GM19035 (cell line): ENCODE measurements around the gene BTN3A1.
"Not testable (repeated sequence)": the region's sequence is repeated elsewhere in the genome, so short reads cannot be mapped to it uniquely, and the experiment has no call there.

ENCODE experiments used
- ATAC-seq: cut with Tn5 transposase; IDR thresholded peaks from one replicate; pipeline ENCODE4 v1.9.1; 2021; ENCODE audit not compliant: unreplicated experiment

BTN3A1 gene

GRCh38 chr6:26439151-26440125 lies 37.4 kb downstream of the BTN3A1 start:
- ATAC-seq, result no peak

GRCh38 chr6:26440977-26441358 lies 38.9 kb downstream of the BTN3A1 start:
- no peak for ATAC-seq

DNA sequence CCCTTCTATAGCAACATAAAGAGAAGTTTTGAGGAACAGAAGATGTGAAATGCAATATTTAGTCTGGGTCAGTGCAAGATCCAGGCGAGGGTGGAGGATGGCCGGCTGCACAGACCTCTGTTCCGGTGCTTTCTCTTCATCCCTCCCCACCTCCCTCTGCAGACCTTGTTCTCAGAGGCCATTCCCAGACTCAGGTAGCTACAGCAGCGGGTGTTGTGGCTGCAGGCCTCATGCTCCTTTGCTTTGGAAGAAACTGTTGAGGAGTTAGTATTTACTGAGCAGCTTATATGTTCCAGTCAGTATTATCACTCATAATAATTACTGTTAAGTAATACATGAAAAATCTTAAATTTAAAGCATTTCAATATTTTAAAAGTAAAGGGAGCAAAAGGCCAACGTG lies 39.9 kb downstream of the BTN3A1 start:
- ATAC-seq, result no peak

DNA sequence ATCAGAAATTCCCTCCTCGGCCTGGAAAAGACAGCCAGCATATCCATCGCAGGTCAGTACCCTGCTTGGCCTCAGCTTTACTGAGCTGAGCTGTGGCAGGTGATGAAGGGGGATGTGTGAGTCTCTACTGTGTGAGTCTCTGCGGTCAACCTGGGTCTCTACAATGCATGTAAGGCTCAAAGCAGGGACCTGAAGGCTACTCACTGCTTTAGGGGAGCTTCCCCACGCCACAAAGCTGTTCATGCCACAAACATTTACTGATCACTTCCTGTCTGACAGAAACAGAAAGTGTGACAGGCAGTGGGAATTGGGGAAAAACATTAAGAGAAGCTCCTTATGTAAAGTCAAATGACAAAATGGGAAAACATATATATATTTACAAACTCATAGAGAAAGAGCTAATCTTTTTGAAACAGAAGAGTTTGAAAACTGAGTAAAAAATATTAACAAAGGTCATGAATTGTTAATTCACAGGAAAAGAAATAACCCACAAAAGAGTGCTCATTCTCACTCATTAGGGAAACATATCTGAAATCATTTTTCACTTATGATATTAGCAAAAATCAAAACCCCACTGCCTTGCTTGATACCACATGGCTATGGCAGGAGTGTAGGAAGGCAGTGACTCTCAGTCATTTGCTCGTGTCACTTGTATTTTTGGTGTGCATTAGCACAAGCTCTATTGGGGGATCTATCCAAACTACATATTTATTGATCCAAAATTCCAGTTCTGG lies 44.0 kb downstream of the BTN3A1 start:
- ATAC-seq, result peak; percentile 85

DNA sequence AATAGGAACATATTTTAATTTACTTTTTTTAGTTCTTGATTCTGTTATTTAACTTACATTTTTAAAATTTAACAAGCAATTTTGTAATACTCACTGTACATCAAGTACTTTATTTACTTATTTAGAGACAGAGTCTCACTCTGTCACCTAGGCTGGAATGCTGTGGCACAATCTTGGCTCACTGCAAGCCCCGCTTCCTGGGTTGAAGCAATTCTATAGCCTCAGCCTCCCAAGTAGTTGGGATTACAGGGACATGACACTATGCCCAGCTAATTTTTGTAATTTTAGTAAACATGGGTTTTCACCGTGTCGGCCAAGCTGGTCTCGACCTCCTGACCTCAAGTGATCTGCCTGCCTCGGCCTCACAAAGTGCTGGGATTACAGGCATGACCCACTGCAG lies 45.2 kb downstream of the BTN3A1 start:
- ATAC-seq, result no peak

- ATAC-seq, result no peak
These were observed 48.2 kb downstream of the BTN3A1 start for GRCh38 chr6:26450240-26450639.

GRCh38 chr6:26452631-26453235 lies 50.7 kb downstream of the BTN3A1 start:
- no peak for ATAC-seq

DNA sequence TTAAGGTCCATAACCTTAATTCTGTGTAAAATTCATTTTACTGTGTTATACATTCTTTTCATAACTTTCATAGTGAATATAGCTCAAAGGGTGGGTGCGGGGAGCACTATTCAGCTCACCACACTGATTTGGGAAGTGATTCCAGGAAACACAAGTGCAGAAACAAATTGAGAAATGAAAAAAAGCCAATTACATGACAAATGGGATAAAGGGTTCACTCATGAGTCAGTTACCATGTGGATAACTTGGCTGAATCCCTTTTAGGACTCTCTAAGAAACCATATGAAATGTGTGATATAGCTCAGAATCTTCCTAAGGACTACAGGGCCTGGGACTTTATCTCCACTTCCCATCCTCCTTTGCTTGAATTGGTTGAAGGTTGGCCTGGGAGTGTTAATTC lies 52.6 kb downstream of the BTN3A1 start:
- ATAC-seq, result no peak

GRCh38 chr6:26455357-26455970 lies 53.4 kb downstream of the BTN3A1 start:
- ATAC-seq, result no peak

DNA sequence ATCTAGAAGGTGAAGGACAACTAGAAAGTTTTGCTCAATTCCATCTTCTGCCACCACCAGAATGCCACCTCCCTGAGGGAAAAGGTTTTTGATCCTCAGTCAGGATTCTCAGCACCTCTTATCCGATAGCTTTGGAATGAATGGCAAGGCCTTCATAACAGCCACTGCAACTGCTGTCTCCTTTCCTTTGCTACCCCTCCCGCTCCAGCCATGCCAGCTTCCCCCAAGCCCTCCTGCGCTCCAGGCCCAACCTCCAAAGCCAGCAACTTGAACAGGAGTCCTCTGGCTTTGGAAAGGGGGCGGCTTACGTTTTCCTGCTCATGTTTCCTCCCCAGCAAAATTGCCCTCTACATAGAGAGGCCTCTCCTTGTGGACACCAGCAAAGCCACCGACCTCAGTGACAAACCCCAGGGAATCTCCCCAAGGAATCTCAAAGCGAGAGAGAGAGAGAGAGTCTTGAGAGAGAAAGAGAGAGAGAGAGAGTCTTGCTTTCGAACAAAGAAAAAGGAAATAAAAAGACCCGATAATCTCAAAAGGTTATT lies 55.3 kb downstream of the BTN3A1 start:
- peak; percentile 35 for ATAC-seq

GRCh38 chr6:26457806-26458688 lies 56.0 kb downstream of the BTN3A1 start, which contains the start of gene BTN2A1:
TSS of gene BTN2A1 (plus strand) at chr6:26457955. CDS start at chr6:26458637, 682 bp downstream.
- ATAC-seq, result peak; percentile 98

DNA sequence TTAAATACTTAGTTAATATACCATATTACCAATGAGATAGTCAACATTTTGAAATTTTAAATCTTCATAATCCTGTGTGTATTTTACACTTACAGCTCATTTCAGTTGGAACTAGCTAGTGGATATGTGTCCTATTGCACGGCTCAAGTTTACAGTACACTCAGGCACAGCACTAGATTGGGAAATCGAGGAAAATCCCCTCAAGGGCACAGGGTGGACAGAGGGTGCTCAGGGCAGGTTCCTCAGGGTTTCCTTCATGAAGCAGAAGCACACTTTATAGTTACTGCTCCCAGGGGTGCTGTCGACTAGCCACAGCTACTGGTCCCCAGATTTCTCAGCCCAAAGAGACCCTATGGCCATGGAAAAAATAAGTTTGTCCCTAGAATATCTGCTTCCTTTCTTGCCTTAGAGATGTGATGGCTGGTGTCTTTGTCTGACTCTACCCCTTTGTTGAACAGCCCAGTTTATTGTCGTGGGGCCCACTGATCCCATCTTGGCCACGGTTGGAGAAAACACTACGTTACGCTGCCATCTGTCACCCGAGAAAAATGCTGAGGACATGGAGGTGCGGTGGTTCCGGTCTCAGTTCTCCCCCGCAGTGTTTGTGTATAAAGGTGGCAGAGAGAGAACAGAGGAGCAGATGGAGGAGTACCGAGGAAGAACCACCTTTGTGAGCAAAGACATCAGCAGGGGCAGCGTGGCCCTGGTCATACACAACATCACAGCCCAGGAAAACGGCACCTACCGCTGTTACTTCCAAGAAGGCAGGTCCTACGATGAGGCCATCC lies 57.1 kb downstream of the BTN3A1 start:
- ATAC-seq, result no peak

DNA sequence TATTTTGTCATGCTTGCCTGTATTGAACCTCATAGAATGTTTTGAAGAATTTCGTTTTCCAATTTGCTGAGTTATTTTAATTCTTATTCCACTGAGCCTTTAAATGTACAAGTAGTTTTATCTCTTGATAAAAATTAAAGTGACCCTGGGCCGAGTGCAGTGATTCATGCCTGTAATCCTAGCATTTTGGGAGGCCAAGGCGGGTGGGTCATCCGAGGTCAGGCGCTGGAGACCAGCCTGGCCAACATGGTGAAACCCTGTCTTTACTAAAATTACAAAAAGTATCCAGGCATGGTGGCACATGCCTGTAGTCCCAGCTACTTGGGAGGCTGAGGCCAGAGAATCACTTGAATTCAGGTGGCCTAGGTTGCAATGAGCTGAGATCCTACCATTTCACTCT lies 59.3 kb downstream of the BTN3A1 start:
- not testable (repeated sequence) for ATAC-seq

- ATAC-seq, result no peak
These were observed 61.9 kb downstream of the BTN3A1 start for GRCh38 chr6:26464014-26464413.

- ATAC-seq, result no peak
These were observed 62.5 kb downstream of the BTN3A1 start for GRCh38 chr6:26464416-26465131.
